ENCODE data around the gene NOL4.

NOL4 gene

GRCh38 chr18:34196256-34196655, 28.5 kb downstream of the NOL4 start:
- no peak for TF ChIP-seq TEAD4 (IDR thresholded peaks at IDR 0.05)
- TF ChIP-seq MAX (IDR thresholded peaks at IDR 0.05): no peak
- no peak for TF ChIP-seq TAF1 (IDR thresholded peaks at IDR 0.05; ENCODE audit: low read depth)
- no peak for TF ChIP-seq NFIC (IDR thresholded peaks at IDR 0.05)
- TF ChIP-seq RAD21 (IDR thresholded peaks at IDR 0.05; ENCODE audit: low read depth): no peak
- no peak for TF ChIP-seq REST (IDR thresholded peaks at IDR 0.05; ENCODE audit: low read depth)
- TF ChIP-seq FOXM1 (IDR thresholded peaks at IDR 0.05; ENCODE audit: borderline replicate concordance, low read depth): no peak
- no peak for TF ChIP-seq CREB1 (IDR thresholded peaks at IDR 0.05; ENCODE audit: low read depth)
- no peak for TF ChIP-seq EP300 (IDR thresholded peaks at IDR 0.05; ENCODE audit: borderline replicate concordance)
- TF ChIP-seq EGR1 (IDR thresholded peaks at IDR 0.05): no peak
- TF ChIP-seq USF1 (IDR thresholded peaks at IDR 0.05): no peak
- no peak for TF ChIP-seq TCF12 (IDR thresholded peaks at IDR 0.05; ENCODE audit: low read depth)
- TF ChIP-seq ZBTB7A (IDR thresholded peaks at IDR 0.05; ENCODE audit: low read depth): no peak
- no peak for TF ChIP-seq YY1 (IDR thresholded peaks at IDR 0.05; ENCODE audit: low read depth)
- TF ChIP-seq CEBPB (IDR thresholded peaks at IDR 0.05): no peak

GRCh38 chr18:34194239-34194638, 30.5 kb downstream of the NOL4 start:
- no peak for TF ChIP-seq CEBPB (IDR thresholded peaks at IDR 0.05)
- TF ChIP-seq EP300 (IDR thresholded peaks at IDR 0.05; ENCODE audit: borderline replicate concordance): no peak
- TF ChIP-seq TEAD4 (IDR thresholded peaks at IDR 0.05): no peak
- TF ChIP-seq EGR1 (IDR thresholded peaks at IDR 0.05): no peak
- no peak for TF ChIP-seq MAX (IDR thresholded peaks at IDR 0.05)
- TF ChIP-seq FOXM1 (IDR thresholded peaks at IDR 0.05; ENCODE audit: borderline replicate concordance, low read depth): no peak
- no peak for TF ChIP-seq TCF12 (IDR thresholded peaks at IDR 0.05; ENCODE audit: low read depth)
- TF ChIP-seq REST (IDR thresholded peaks at IDR 0.05; ENCODE audit: low read depth): no peak
- TF ChIP-seq TAF1 (IDR thresholded peaks at IDR 0.05; ENCODE audit: low read depth): no peak
- no peak for TF ChIP-seq YY1 (IDR thresholded peaks at IDR 0.05; ENCODE audit: low read depth)
- no peak for TF ChIP-seq ZBTB7A (IDR thresholded peaks at IDR 0.05; ENCODE audit: low read depth)
- no peak for TF ChIP-seq CREB1 (IDR thresholded peaks at IDR 0.05; ENCODE audit: low read depth)
- no peak for TF ChIP-seq NFIC (IDR thresholded peaks at IDR 0.05)

- TF ChIP-seq USF1 (IDR thresholded peaks at IDR 0.05): no peak
These were observed 34.9 kb downstream of the NOL4 start for GRCh38 chr18:34189656-34190435.
